Motor neuron (in vitro differentiated cells): ENCODE results near the gene PPP1R8. TPM values are rescaled to one million over a fixed set of nuclear protein-coding genes. Genes with fewer than 3 reads are reported as not detected.

ENCODE experiments used
- ATAC-seq, 8 experiments: fragments of 200-7000 bp; cut with Tn5 transposase; replicated peaks in 6 of 8; 2 replicates each; pipeline ENCODE4 v1.8.0; 2021; ENCODE audit warnings: mild to moderate bottlenecking in 8 of 8, moderate library complexity in 8 of 8
- H3K27ac ChIP-seq, 2 donors: fragments of 250-450 bp; sonication (Bioruptor Pico); 2 replicates each; pipeline ENCODE4 v1.9.0; 2021; ENCODE audit warnings: antibody characterized with exemption in 2 of 2, mild to moderate bottlenecking in 2 of 2, moderate library complexity in 1 of 2
- H3K4me1 ChIP-seq, 2 donors: fragments of 250-450 bp; sonication (Bioruptor Pico); replicated peaks in 1 of 2; 2 replicates each; pipeline ENCODE4 v1.6.1; 2021; ENCODE audit warnings: antibody characterized with exemption in 2 of 2, mild to moderate bottlenecking in 2 of 2, moderate library complexity in 1 of 2
- H3K4me3 ChIP-seq, 5 donors: fragments of 250-450 bp; sonication (Bioruptor Pico); 2 replicates each; pipeline ENCODE4 v1.9.0; 2021; ENCODE audit warnings: antibody characterized with exemption in 5 of 5, mild to moderate bottlenecking in 5 of 5, moderate library complexity in 4 of 5
- WGBS, 10 experiments: fragments of 450-650 bp; shearing (Covaris generic); methylation state at CpG; one replicate each; pipeline ENCODE4 v1.0.0; 2022; 5-methylcytosine and 5-hydroxymethylcytosine counted together
- in situ Hi-C, 9 experiments: fragments of 400-800 bp; cut with MboI; loops; one replicate each; pipeline ENCODE4 v1.15.0; 2021; ENCODE audit warnings: low sequenced_read_pairs in 9 of 9, low pct_unique_long_range_greater_than_20kb in 2 of 9; ENCODE audit not compliant: unreplicated experiment in 9 of 9
- total RNA-seq, 8 experiments: library from RNA; unstranded; fragments of 300-600 nt; gene quantifications; 2 replicates each; pipeline versions ENCODE4 v1.2.3 to v1.2.4, GENCODE V29; 2022

The PPP1R8 gene
- total RNA-seq, 8 experiments from 2014 or later: 35.5 to 86.4 (median 54.6) TPM

DNA sequence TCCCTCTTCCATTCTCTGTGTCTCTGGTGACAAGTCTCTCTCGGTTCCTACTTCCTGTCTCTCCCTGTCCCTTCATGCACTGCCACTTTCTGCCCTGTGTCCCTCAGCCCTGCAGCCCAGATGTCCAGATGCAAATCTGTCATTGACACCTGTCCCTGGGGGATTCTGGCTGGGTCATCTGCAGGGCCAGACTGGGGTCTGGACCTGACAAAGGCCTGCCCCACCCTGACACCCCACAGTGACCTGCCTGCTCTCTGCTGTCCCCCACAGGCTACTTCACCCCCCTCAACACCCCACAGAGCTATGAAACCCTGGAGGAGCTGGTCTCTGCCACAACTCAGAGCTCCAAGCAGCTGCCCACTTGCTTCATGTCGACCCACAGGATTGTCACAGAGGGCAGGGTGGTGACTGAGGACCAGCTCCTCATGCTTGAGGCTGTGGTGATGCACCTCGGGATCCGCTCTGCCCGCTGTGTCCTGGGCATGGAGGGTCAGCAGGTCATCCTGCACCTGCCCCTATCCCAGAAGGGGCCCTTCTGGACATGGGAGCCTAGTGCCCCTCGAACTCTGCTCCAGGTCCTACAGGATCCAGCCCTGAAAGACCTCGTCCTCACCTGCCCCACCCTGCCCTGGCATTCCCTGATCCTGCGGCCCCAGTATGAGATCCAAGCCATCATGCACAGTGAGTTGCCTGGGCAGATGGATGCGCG, 48.9 kb downstream of the PPP1R8 start:
- H3K27ac ChIP-seq: no peak overlapping the region
- WGBS, 10 experiments: 60 to 100% (median 72%) methylated on average over 1 to 4 of the region's 10 CpGs; no CpG with 5 or more reads in 5 of the 10 experiments
- H3K4me3 ChIP-seq: no peak overlapping the region
- peak in 3 of 8 experiments; percentile 18 to 25 (median 20) for ATAC-seq
- in situ Hi-C loops: no loop called here
- H3K4me1 ChIP-seq: peaks cover 0 to 9% of the 10 kb centered on the region in 2 donors

DNA sequence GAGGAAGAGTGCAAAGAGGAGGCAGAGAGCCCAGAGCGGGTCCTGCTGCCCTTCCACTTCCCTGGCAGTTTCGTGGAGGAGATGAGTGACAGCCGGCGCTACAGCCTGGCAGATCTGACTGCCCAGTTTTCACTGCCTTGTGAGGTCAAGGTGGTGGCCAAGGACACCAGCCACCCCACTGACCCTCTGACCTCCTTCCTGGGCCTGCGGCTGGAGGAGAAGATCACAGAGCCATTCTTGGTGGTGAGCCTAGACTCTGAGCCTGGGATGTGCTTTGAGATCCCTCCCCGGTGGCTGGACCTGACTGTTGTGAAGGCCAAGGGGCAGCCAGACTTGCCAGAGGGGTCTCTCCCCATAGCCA, 51.9 kb downstream of the PPP1R8 start:
- peaks cover 0 to 9% of the 10 kb centered on the region in 2 donors for H3K4me1 ChIP-seq
- in situ Hi-C loops: no loop called here
- H3K4me3 ChIP-seq: no peak overlapping the region
- WGBS, 10 experiments: 50 to 100% (median 93%) methylated on average over 1 to 3 of the region's 6 CpGs; no CpG with 5 or more reads in 3 of the 10 experiments
- H3K27ac ChIP-seq: no peak overlapping the region
- ATAC-seq: peak in 1 of 8 experiments; percentile 15

DNA sequence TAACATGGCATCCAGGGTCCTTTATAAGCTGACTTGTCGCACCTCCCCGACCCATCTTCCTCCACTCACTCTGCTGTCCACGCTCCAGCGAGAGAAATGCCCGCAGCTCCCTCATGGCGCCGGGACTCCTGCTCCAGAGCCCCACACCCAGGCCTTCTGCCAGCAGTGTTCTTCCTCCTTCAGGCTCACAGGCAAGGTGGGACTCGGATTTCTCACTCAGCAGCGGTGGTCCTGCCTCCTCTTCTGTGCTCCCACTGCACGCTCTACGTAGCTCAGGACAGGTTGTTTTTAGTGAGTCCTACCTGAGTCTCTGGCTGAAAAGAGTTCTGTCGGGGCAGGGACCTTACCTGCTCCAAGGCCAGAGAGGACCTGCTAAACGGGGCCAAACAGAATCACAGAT, 53.0 kb downstream of the PPP1R8 start:
- WGBS, 10 experiments: 60 to 96% (median 88%) methylated on average over 1 to 13 of the region's 13 CpGs; no CpG with 5 or more reads in 3 of the 10 experiments
- in situ Hi-C loops: no loop called here
- ATAC-seq: no peak

DNA sequence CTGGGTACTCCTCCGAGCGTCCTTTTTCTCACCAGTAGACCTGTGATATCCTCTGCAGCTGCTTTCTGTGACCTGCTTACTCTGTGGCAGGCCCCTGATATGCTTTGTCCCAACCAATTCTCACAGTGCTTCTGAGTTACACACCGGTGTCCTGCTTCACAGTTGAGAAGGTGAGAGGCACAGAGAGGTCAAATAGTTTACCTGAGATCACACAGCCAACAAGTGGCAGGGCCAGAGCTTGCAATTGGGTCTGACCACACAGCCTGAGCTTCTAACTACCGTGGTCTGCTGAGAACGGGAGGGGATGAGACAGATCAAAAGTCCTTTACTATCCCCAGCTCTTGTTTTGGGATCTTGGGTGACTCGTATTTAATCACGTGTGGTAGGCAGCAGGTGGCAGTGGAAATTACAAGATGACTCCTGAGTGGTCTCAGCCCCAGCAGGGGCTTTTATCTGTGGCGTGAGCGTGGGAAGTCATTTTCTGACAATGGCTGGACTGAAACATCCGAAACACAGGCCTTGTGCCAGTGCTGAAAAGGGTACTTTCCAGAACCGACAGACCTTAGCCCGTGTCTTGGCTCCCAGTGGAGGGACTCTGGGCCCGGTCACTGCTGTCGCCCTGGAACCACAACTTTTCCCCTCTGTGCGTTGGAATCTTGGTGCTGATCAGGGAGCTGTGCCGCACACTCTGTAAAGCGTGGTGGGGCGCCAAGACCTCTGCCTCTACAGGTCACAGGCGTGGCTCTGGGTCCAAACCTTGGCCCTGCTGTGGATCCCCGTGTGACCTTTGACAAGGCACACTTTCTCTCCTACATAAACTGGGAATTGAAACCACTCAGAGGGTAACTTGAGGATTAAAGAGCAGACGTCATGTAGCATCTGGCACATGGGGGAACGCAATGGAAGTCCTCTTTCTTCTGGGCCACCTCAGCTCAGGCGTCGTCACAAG, 53.7 kb downstream of the PPP1R8 start:
- no peak for ATAC-seq
- WGBS, 10 experiments: 65 to 95% (median 92%) methylated on average over 3 to 23 of the region's 24 CpGs; no CpG with 5 or more reads in 1 of the 10 experiments
- H3K4me1 ChIP-seq: peaks cover 0 to 3% of the 10 kb centered on the region in 2 donors
- in situ Hi-C loops: no loop called here
- no peak overlapping the region for H3K4me3 ChIP-seq
- no peak overlapping the region for H3K27ac ChIP-seq

More for the DNA sequence above, 53.0 kb downstream of the PPP1R8 start:
- Histone ChIP-seq H3K4me1 (peaks cover 0 to 9% of the 10 kb centered on the region in 2 donors), H3K4me3 (no peak overlapping the region), H3K27ac (no peak overlapping the region)

DNA sequence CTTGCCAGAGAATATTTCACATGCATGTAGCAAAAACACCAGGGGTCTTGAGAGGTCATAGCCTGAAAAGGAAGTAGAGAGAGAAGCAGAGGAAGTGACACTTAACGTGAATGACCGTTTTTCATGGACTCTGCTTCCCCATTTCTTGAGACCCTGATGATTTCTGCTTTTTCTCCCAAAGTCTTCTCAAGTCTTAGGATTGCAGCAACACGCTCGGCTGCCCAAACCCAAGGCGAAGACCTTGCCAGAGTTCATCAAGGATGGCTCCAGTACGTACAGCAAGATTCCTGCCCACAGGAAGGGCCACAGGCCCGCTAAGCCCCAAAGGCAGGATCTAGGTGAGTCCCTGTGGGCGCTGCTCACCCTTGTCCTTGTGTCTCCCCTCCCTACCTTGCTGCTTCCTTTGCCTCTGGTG, 54.5 kb downstream of the PPP1R8 start:
- H3K27ac ChIP-seq: no peak overlapping the region
- no peak for ATAC-seq
- H3K4me1 ChIP-seq: no peaks in the 10 kb centered on the region
- no peak overlapping the region for H3K4me3 ChIP-seq
- in situ Hi-C loops: no loop called here
- WGBS, 10 experiments: 40 to 100% (median 93%) methylated on average over 1 to 8 of the region's 8 CpGs; no CpG with 5 or more reads in 2 of the 10 experiments

DNA sequence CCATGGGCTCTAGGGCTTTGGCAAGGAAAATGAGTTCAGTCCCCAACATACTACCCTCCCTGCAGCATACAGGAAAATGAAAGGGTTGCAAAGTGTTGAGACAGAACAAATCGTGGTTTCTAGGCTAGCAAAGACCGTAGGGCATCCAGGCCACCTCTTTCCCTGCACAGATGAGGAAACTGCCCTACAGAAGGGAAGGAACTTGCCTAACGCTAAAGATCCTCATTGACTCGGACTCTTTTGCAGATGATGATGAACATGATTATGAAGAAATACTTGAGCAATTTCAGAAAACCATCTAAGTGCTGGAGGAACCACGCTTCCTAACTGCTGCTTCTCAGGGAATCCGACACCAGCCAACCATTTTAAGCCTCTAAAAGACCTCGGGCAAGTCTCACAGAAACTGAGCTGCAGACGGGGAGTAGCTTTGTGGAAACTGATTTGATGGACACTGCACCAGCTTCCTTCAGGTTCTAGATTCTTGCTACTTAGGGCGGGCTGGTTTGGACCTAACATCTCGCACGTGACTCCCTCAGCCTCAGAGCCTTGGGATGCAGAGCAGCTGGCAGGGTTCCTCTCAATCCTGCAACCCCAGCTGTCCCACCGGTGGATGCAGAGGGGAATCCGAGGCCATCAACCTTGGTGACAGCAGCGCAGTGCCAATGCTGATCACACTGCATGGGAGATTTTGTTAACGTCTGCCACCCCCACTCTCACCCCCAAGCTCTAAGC, 55.2 kb downstream of the PPP1R8 start:
- Histone ChIP-seq H3K4me3 (no peak overlapping the region), H3K27ac (no peak overlapping the region), H3K4me1 (no peaks in the 10 kb centered on the region)
- in situ Hi-C loops: no loop called here
- ATAC-seq: no peak
- WGBS, 10 experiments: 91 to 100% (median 100%) methylated on average over 1 to 14 of the region's 15 CpGs; no CpG with 5 or more reads in 3 of the 10 experiments

DNA sequence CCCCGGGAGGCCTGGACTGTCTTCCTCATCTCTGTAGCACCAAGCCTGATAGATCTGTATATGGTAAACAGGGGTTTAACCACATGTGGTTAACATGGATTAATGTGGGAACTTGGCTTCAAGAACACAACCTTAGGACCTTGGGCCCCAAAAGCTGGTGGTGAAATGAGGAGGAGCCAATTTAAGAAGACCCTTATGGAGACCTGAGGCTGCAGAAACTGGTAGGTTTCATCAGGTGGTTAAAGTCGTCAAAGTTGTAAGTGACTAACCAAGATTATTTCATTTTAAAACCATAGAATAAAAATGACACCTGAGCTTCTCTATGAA, 55.7 kb downstream of the PPP1R8 start:
- WGBS, 10 experiments: 80 to 100% (median 100%) methylated on average over 1 to 2 of the region's 2 CpGs; no CpG with 5 or more reads in 5 of the 10 experiments

DNA sequence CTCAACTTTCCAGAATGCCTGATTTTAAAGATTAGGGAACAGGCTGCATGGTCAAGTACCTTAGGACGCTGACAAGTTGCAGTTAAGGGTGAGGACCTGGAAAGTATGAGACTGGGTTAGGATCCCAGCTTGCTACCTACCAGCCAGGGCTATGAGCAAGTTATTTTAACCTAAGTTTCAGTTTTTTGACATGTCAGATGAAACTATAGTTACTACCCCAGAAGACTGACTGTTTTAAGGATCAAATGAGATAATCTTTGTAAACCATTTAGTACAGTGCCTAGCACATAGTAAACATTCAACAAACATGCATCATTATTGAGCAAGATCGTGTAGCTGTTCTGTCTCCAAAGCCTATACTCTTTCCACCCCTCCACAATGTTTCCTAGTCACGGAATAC, 56.2 kb downstream of the PPP1R8 start:
- in situ Hi-C loops: no loop called here
- H3K4me1 ChIP-seq: no peaks in the 10 kb centered on the region
- no peak for ATAC-seq
- no peak overlapping the region for H3K27ac ChIP-seq
- H3K4me3 ChIP-seq: no peak overlapping the region
- 61 to 100% (median 92%) methylated on average over 1 to 3 of the region's 3 CpGs; no CpG with 5 or more reads in 1 of the 10 experiments for WGBS, 10 experiments

More for the DNA sequence above, 55.7 kb downstream of the PPP1R8 start:
- H3K27ac ChIP-seq: no peak overlapping the region
- in situ Hi-C loops: no loop called here
- H3K4me1 ChIP-seq: no peaks in the 10 kb centered on the region
- H3K4me3 ChIP-seq: no peak overlapping the region
- no peak for ATAC-seq

DNA sequence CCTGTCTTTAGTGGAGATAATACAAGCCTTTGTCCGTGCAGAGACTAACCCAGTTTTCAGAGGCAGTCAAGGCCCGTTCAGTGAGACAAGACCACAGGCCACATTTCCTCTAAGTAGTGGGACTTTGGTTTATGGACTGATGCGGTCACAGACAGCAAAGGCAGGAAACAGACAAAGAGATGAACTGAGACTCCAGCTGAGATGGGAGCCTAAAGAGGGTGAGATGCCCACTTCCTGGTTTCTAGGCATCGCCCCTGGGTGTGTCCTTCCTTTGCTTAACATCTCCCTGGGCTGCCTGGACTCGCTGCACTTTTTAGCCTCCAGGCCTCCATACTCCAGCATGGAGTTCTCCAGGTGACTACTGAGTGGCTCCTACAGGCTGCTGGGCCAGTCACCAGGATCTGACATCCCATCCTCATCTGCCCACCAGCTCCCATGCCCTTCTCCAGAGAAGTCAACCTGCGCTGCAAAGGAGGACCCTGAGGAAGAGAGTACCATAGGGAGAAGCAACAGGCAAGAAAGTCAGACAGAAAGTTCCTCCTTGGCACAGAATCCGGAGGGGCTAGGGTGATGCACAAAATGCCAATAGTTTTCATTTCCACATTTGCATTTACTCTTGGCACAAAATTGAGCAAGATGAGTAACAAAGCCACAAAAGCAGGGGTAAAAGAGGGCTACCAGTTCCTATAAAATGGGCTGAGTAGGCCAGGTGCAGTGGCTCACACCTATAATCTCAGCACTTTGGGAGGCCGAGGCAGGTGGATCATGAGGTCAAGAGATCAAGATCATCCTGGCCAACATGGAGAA, 56.8 kb downstream of the PPP1R8 start:
- Histone ChIP-seq H3K27ac (no peak overlapping the region), H3K4me3 (no peak overlapping the region), H3K4me1 (no peaks in the 10 kb centered on the region)
- ATAC-seq: no peak
- WGBS, 10 experiments: 40 to 93% (median 87%) methylated on average over 2 to 7 of the region's 8 CpGs; no CpG with 5 or more reads in 2 of the 10 experiments
- in situ Hi-C loops: no loop called here

DNA sequence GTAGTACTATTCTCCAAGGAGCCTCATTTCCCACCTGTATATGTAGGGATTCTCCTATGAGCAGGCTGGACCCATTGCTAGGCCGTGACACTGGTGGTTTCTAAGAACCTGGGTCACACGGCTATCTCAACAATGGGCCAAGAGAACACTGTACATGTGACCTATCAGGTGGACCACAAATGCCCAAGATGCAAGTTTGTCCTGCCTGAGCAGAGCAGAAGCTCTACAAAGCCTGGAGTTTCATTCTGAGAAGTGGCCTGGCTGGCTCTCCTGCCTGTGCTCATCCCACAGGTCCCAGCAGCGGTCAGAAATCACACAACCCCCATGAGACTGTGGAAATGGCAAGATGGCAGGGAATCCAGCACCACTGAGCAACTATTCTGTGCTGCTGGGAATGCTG, 58.9 kb downstream of the PPP1R8 start:
- H3K4me1 ChIP-seq: peaks cover 0 to 3% of the 10 kb centered on the region in 2 donors
- in situ Hi-C loops: no loop called here
- no peak for ATAC-seq
- WGBS, 10 experiments: 90 to 100% (median 100%) methylated on average over 1 to 3 of the region's 3 CpGs; no CpG with 5 or more reads in 4 of the 10 experiments
- no peak overlapping the region for H3K4me3 ChIP-seq
- no peak overlapping the region for H3K27ac ChIP-seq

DNA sequence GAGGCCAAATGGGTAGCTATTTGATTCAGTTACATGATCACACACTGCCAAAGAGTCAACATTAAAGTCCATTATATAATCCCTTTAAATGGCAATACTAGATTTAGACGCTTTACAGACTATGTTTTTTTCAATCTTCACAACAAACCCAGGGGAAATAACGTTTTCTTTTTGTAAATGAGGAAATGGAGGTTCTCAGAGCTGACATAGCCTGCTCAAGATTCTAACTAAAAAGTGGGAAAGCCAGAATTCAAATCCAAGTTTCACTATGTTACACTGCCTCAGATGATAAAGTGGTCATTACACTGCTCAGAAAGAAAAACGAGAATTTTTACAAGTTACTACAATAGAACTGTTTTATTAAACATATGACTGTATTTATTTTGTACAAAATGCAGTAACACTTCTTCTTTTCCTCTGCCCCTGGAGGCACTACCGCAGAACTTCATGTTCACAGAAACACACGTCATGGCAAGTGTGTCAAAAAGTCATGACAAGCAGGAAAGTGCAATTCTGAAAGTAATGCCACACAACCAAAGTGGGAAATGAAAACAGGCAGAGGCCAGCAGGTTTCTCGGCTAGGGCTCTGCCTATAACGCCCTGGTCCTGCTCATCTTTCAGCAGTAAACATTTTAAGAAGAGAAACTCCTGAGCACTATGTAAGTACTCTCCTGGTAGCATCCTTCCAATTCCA, 60.8 kb downstream of the PPP1R8 start:
- ATAC-seq: no peak
- in situ Hi-C loops: no loop called here
- peaks cover 0 to 9% of the 10 kb centered on the region in 2 donors for H3K4me1 ChIP-seq
- WGBS, 10 experiments: 69 to 95% (median 90%) methylated on average over 3 to 7 of the region's 7 CpGs
- H3K27ac ChIP-seq: no peak overlapping the region
- H3K4me3 ChIP-seq: no peak overlapping the region

DNA sequence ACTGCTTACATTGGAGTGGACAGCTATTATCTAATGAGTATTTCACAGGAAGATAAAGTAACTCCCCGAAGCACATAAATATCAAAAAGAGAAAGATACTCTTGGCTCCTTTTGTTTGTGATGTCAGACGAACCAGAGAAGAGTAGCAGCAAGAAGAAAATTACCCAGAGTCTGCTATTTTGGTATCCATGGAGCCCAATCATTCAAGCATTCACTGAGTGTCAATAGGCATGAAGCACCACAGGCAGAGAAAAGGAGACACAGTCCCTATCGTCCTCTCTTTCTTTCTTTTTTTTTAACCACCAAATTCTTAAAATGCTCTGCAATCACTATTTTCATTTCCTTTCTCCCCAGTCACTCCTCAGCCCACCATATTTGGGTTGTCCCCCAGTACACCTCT, 63.9 kb downstream of the PPP1R8 start:
- WGBS, 10 experiments: 17 to 93% (median 53%) methylated on average over 1 to 3 of the region's 3 CpGs; no CpG with 5 or more reads in 1 of the 10 experiments
- peak in 2 of 8 experiments; percentile 70 to 99 for ATAC-seq
- Histone ChIP-seq H3K27ac (no peak overlapping the region), H3K4me3 (no peak overlapping the region), H3K4me1 (peaks cover 0 to 9% of the 10 kb centered on the region in 2 donors)
- in situ Hi-C loops: no loop called here
